ENCODE results near the gene TCOF1.

GRCh38 chr5:150333400-150333799 is 24.1 kb upstream of the TCOF1 start:
- TF ChIP-seq CTCF (conservative IDR thresholded peaks at IDR 0.05; ENCODE audit: low read depth in 2 of 2): no peak
- no peak for TF ChIP-seq EZH2 (IDR thresholded peaks at IDR 0.05; ENCODE audit: low read depth, unreplicated experiment)
- no peak for TF ChIP-seq POLR2AphosphoS5 (IDR thresholded peaks at IDR 0.05; ENCODE audit: low read depth)
- TF ChIP-seq REST (IDR thresholded peaks at IDR 0.05; ENCODE audit: unreplicated experiment): no peak
- TF ChIP-seq NANOG (IDR thresholded peaks at IDR 0.05; ENCODE audit: borderline replicate concordance): no peak
- no peak for TF ChIP-seq CREB1 (CRISPR knock-in tag; IDR thresholded peaks at IDR 0.05; ENCODE audit: low read depth)

All from GM23338 (cell line).